ENCODE results near the gene COPA.

GRCh38 chr1:160282807-160283206, 60.2 kb downstream of the COPA start:
- TF ChIP-seq, protein P1, sequence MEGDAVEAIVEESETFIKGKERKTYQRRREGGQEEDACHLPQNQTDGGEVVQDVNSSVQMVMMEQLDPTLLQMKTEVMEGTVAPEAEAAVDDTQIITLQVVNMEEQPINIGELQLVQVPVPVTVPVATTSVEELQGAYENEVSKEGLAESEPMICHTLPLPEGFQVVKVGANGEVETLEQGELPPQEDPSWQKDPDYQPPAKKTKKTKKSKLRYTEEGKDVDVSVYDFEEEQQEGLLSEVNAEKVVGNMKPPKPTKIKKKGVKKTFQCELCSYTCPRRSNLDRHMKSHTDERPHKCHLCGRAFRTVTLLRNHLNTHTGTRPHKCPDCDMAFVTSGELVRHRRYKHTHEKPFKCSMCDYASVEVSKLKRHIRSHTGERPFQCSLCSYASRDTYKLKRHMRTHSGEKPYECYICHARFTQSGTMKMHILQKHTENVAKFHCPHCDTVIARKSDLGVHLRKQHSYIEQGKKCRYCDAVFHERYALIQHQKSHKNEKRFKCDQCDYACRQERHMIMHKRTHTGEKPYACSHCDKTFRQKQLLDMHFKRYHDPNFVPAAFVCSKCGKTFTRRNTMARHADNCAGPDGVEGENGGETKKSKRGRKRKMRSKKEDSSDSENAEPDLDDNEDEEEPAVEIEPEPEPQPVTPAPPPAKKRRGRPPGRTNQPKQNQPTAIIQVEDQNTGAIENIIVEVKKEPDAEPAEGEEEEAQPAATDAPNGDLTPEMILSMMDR (IDR thresholded peaks at IDR 0.05; ENCODE audit: insufficient read depth, low read length, poor library complexity, severe bottlenecking): no peak
- TF ChIP-seq EZH2phosphoT487 (conservative IDR thresholded peaks at IDR 0.05; ENCODE audit: low read length): no peak
